Stomach (tissue), 4 donors: ENCODE data around the gene RFXAP.

ENCODE experiments used
- CTCF ChIP-seq, 7 experiments: fragments of 450-650 bp in 4 of 7; fragments of 200-600 bp in 3 of 7; sonication (generic) in 3 of 7; IDR thresholded peaks; one replicate each; pipeline ENCODE4 v1.5.1; 2016 to 2019; ENCODE audit warnings: antibody characterized with exemption in 7 of 7, control low read depth in 2 of 7, mild to moderate bottlenecking in 1 of 7
- POLR2A ChIP-seq, 4 donors: fragments of 450-650 bp; IDR thresholded peaks; one replicate each; pipeline ENCODE4 v1.6.1; 2016; ENCODE audit warnings: antibody characterized with exemption in 4 of 4, control low read depth in 2 of 4, mild to moderate bottlenecking in 1 of 4, moderate library complexity in 1 of 4

- no peak for TF ChIP-seq CTCF (IDR thresholded peaks at IDR 0.05)
- no peak for TF ChIP-seq POLR2A (IDR thresholded peaks at IDR 0.05)
Observed at GRCh38 chr13:36819739-36820090, 693 bp downstream of the RFXAP start.
